HEK293 (cell line): ENCODE results near the gene ATP6V0B.

Experiments used
- BCL11B ChIP-seq: fragments of 450-650 bp; formaldehyde crosslinking; IDR thresholded peaks from 2 replicates; pipeline ENCODE4 v1.5.1; 2016; ENCODE audit warnings: low read depth, missing biosample characterization, missing genetic modification characterization
- GFI1B ChIP-seq: fragments of 450-650 bp; formaldehyde crosslinking; IDR thresholded peaks from 2 replicates; pipeline ENCODE4 v1.5.1; 2016; ENCODE audit warnings: missing biosample characterization, missing genetic modification characterization
- MZF1 ChIP-seq: fragments of 450-650 bp; formaldehyde crosslinking; IDR thresholded peaks from 2 replicates; pipeline ENCODE4 v1.5.1; 2017; ENCODE audit warnings: missing biosample characterization, missing genetic modification characterization, borderline replicate concordance
- OVOL3 ChIP-seq: fragments of 450-650 bp; formaldehyde crosslinking; IDR thresholded peaks from 2 replicates; pipeline ENCODE4 v1.5.1; 2016; ENCODE audit warnings: missing biosample characterization, missing genetic modification characterization
- SCRT1 ChIP-seq: fragments of 450-650 bp; formaldehyde crosslinking; IDR thresholded peaks from 2 replicates; pipeline ENCODE4 v1.5.1; 2016; ENCODE audit warnings: missing biosample characterization, missing genetic modification characterization, borderline replicate concordance
- SP2 ChIP-seq: fragments of 450-650 bp; formaldehyde crosslinking; IDR thresholded peaks from 2 replicates; pipeline ENCODE4 v1.5.1; 2016; ENCODE audit warnings: missing biosample characterization, missing genetic modification characterization
- ZBTB20 ChIP-seq: fragments of 450-650 bp; formaldehyde crosslinking; IDR thresholded peaks from 2 replicates; pipeline ENCODE4 v1.5.1; 2016; ENCODE audit warnings: missing biosample characterization, missing genetic modification characterization
- ZBTB21 ChIP-seq: fragments of 450-650 bp; formaldehyde crosslinking; IDR thresholded peaks from 2 replicates; pipeline ENCODE4 v1.5.1; 2017; ENCODE audit warnings: missing biosample characterization, missing genetic modification characterization
- ZBTB48 ChIP-seq: fragments of 450-650 bp; formaldehyde crosslinking; IDR thresholded peaks from 2 replicates; pipeline ENCODE4 v1.5.1; 2016; ENCODE audit warnings: missing biosample characterization, missing genetic modification characterization
- ZBTB7A ChIP-seq: fragments of 450-650 bp; formaldehyde crosslinking; IDR thresholded peaks from 2 replicates; pipeline ENCODE4 v1.5.1; 2016; ENCODE audit warnings: low read depth, missing biosample characterization, missing genetic modification characterization
- ZNF16 ChIP-seq: fragments of 450-650 bp; formaldehyde crosslinking; IDR thresholded peaks from 2 replicates; pipeline ENCODE4 v1.5.1; 2016; ENCODE audit warnings: low read depth, missing biosample characterization, missing genetic modification characterization
- ZNF175 ChIP-seq: fragments of 450-650 bp; formaldehyde crosslinking; IDR thresholded peaks from 2 replicates; pipeline ENCODE4 v1.5.1; 2016; ENCODE audit warnings: missing biosample characterization, missing genetic modification characterization
- ZNF184 ChIP-seq: fragments of 450-650 bp; IDR thresholded peaks from 2 replicates; pipeline ENCODE4 v1.5.1; 2018; ENCODE audit warnings: missing biosample characterization, mild to moderate bottlenecking, missing genetic modification characterization
- ZNF19 ChIP-seq: fragments of 450-650 bp; formaldehyde crosslinking; IDR thresholded peaks from 2 replicates; pipeline ENCODE4; 2016; ENCODE audit warnings: missing biosample characterization, missing genetic modification characterization, low read depth
- ZNF211 ChIP-seq: fragments of 450-650 bp; formaldehyde crosslinking; IDR thresholded peaks from 2 replicates; pipeline ENCODE4 v1.5.1; 2016; ENCODE audit warnings: low read depth, missing biosample characterization, missing genetic modification characterization
- ZNF221 ChIP-seq: fragments of 450-650 bp; formaldehyde crosslinking; IDR thresholded peaks from 2 replicates; pipeline ENCODE4 v1.5.1; 2017; ENCODE audit warnings: missing biosample characterization, missing genetic modification characterization, borderline replicate concordance
- ZNF311 ChIP-seq: fragments of 450-650 bp; formaldehyde crosslinking; IDR thresholded peaks from 2 replicates; pipeline ENCODE4 v1.5.1; 2017; ENCODE audit warnings: missing biosample characterization, missing genetic modification characterization, borderline replicate concordance
- ZNF366 ChIP-seq: fragments of 450-650 bp; formaldehyde crosslinking; conservative IDR thresholded peaks from 2 replicates; pipeline ENCODE4 v1.5.1; 2016; ENCODE audit warnings: missing biosample characterization, missing genetic modification characterization
- ZNF37A ChIP-seq: fragments of 450-650 bp; IDR thresholded peaks from 2 replicates; pipeline ENCODE4 v1.5.1; 2018; ENCODE audit warnings: missing biosample characterization, missing genetic modification characterization
- ZNF433 ChIP-seq: fragments of 450-650 bp; formaldehyde crosslinking; IDR thresholded peaks from 2 replicates; pipeline ENCODE4 v1.5.1; 2016; ENCODE audit warnings: missing biosample characterization, missing genetic modification characterization, low read depth
- ZNF473 ChIP-seq: fragments of 450-650 bp; formaldehyde crosslinking; IDR thresholded peaks from 2 replicates; pipeline ENCODE4 v1.5.1; 2017; ENCODE audit warnings: missing biosample characterization, missing genetic modification characterization
- ZNF510 ChIP-seq: fragments of 450-650 bp; formaldehyde crosslinking; IDR thresholded peaks from 2 replicates; pipeline ENCODE4 v1.5.1; 2018; ENCODE audit warnings: mild to moderate bottlenecking, missing genetic modification characterization, missing biosample characterization; ENCODE audit not compliant: insufficient replicate concordance
- ZNF544 ChIP-seq: fragments of 450-650 bp; formaldehyde crosslinking; IDR thresholded peaks from 2 replicates; pipeline ENCODE4 v1.5.0; 2017; ENCODE audit warnings: missing biosample characterization, missing genetic modification characterization
- ZNF548 ChIP-seq: fragments of 450-650 bp; formaldehyde crosslinking; IDR thresholded peaks from 2 replicates; pipeline ENCODE4 v1.5.1; 2016; ENCODE audit warnings: missing biosample characterization, missing genetic modification characterization
- ZNF558 ChIP-seq: fragments of 450-650 bp; formaldehyde crosslinking; IDR thresholded peaks from 2 replicates; pipeline ENCODE4 v1.5.1; 2016; ENCODE audit warnings: missing biosample characterization, missing genetic modification characterization
- ZNF560 ChIP-seq: fragments of 450-650 bp; formaldehyde crosslinking; IDR thresholded peaks from 2 replicates; pipeline ENCODE4 v1.5.1; 2017; ENCODE audit warnings: missing biosample characterization, missing genetic modification characterization, borderline replicate concordance
- ZNF585B ChIP-seq: fragments of 450-650 bp; formaldehyde crosslinking; IDR thresholded peaks from 2 replicates; pipeline ENCODE4 v1.5.1; 2016; ENCODE audit warnings: missing biosample characterization, missing genetic modification characterization
- ZNF596 ChIP-seq: fragments of 450-650 bp; IDR thresholded peaks from 2 replicates; pipeline ENCODE4 v1.5.0; 2018; ENCODE audit warnings: missing biosample characterization, mild to moderate bottlenecking, missing genetic modification characterization, moderate library complexity
- ZNF624 ChIP-seq: fragments of 450-650 bp; formaldehyde crosslinking; IDR thresholded peaks from 2 replicates; pipeline ENCODE4 v1.5.1; 2017; ENCODE audit warnings: missing biosample characterization, missing genetic modification characterization
- ZNF639 ChIP-seq: fragments of 450-650 bp; formaldehyde crosslinking; IDR thresholded peaks from 2 replicates; pipeline ENCODE4 v1.5.1; 2016; ENCODE audit warnings: missing biosample characterization, missing genetic modification characterization
- ZNF792 ChIP-seq: fragments of 450-650 bp; formaldehyde crosslinking; IDR thresholded peaks from 2 replicates; pipeline ENCODE4 v1.5.1; 2016; ENCODE audit warnings: missing biosample characterization, missing genetic modification characterization
- ZSCAN23 ChIP-seq: fragments of 450-650 bp; formaldehyde crosslinking; IDR thresholded peaks from 2 replicates; pipeline ENCODE4 v1.5.1; 2016; ENCODE audit warnings: missing biosample characterization, missing genetic modification characterization
- ZSCAN30 ChIP-seq: fragments of 450-650 bp; IDR thresholded peaks from 2 replicates; pipeline ENCODE4 v1.5.1; 2018; ENCODE audit warnings: missing biosample characterization, mild to moderate bottlenecking, missing genetic modification characterization, moderate library complexity
- ZXDB ChIP-seq: fragments of 450-650 bp; formaldehyde crosslinking; IDR thresholded peaks from 2 replicates; pipeline ENCODE4 v1.5.1; 2016; ENCODE audit warnings: missing biosample characterization, missing genetic modification characterization
- TF ChIP-seq, protein P1 (sequence below): fragments of 450-650 bp; formaldehyde crosslinking; IDR thresholded peaks from 2 replicates; pipeline ENCODE4 v1.5.1; 2017; ENCODE audit warnings: missing biosample characterization, missing genetic modification characterization
- TF ChIP-seq, protein P2 (sequence below): fragments of 450-650 bp; formaldehyde crosslinking; IDR thresholded peaks from 2 replicates; pipeline ENCODE4 v1.5.1; 2016; ENCODE audit warnings: missing biosample characterization, missing genetic modification characterization

Gene ATP6V0B

DNA sequence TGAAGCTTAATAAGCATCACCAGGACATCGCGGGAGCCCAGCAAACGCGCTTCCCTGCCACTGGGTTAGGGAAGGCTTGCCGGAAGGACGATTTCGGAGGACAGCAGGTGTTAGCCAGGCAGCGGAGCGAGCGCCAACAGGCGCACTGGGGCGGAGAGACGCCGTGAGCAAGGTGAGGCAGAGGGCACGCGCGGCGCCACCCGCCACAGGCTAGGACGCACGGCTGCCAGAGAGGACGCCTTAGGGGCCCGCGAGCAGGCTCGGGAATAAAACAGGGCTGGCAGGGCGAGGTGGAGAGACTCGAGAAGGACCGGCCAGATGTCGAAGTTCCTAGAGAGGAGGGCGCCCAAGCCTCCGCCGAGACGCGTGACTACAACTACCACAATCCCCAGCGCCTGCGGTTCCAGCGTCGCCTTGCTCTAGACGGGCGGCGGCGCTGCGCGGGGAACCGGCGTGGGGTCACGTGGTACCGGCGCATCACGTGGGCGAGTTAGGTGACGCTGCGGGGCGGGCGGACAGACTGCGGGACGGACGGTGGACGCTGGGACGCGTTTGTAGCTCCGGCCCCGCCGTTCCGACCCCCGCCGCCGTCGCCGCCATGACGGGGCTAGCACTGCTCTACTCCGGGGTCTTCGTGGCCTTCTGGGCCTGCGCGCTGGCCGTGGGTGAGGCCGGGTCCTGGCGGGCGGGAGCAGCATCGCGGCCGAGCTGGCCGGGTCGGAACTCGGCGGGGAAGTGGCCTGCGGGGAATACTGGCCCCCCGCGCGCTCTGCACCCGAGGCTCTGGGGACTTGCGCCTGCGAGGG lies at the start of gene ATP6V0B (continued):
- TF ChIP-seq ZNF560 (no peak), ZNF221 (tag by site-specific recombination) (no peak), ZBTB7A (tag by site-specific recombination) (no peak), ZNF433 (tag by site-specific recombination) (no peak), GFI1B (tag by site-specific recombination) (no peak), ZNF473 (tag by site-specific recombination) (no peak), ZNF366 (0 out of 2 replicates have a peak, but pooled peaks have one; percentile 7), ZNF544 (tag by site-specific recombination) (no peak), SP2 (tag by site-specific recombination) (peak; percentile 71), ZBTB21 (tag by site-specific recombination) (no peak), ZNF184 (tag by site-specific recombination) (no peak), ZNF175 (tag by site-specific recombination) (no peak), ZNF311 (no peak), ZNF37A (tag by site-specific recombination) (no peak), ZNF510 (tag by site-specific recombination) (no peak), OVOL3 (tag by site-specific recombination) (no peak), MZF1 (no peak), ZNF792 (tag by site-specific recombination) (no peak), ZNF211 (tag by site-specific recombination) (no peak), ZNF16 (tag by site-specific recombination) (no peak), ZNF596 (tag by site-specific recombination) (no peak), ZNF19 (tag by site-specific recombination) (no peak), SCRT1 (tag by site-specific recombination) (peak; percentile 60), ZBTB48 (tag by site-specific recombination) (peak; percentile 56), ZNF639 (tag by site-specific recombination) (no peak; the same call in 1 of the 2 replicates), ZBTB20 (tag by site-specific recombination) (peak; percentile 82), BCL11B (no peak), ZNF558 (no peak), ZXDB (tag by site-specific recombination) (peak; percentile 74; the same call in 1 of the 2 replicates), ZSCAN30 (tag by site-specific recombination) (0 out of 2 replicates have a peak, but pooled peaks have one; percentile 5), ZNF548 (no peak), ZSCAN23 (no peak), ZNF624 (tag by site-specific recombination) (no peak), ZNF585B (tag by site-specific recombination) (no peak)
- TF ChIP-seq, protein P1, sequence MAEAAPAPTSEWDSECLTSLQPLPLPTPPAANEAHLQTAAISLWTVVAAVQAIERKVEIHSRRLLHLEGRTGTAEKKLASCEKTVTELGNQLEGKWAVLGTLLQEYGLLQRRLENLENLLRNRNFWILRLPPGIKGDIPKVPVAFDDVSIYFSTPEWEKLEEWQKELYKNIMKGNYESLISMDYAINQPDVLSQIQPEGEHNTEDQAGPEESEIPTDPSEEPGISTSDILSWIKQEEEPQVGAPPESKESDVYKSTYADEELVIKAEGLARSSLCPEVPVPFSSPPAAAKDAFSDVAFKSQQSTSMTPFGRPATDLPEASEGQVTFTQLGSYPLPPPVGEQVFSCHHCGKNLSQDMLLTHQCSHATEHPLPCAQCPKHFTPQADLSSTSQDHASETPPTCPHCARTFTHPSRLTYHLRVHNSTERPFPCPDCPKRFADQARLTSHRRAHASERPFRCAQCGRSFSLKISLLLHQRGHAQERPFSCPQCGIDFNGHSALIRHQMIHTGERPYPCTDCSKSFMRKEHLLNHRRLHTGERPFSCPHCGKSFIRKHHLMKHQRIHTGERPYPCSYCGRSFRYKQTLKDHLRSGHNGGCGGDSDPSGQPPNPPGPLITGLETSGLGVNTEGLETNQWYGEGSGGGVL = 0 out of 2 replicates have a peak, but pooled peaks have one; percentile 20
- TF ChIP-seq, protein P2, sequence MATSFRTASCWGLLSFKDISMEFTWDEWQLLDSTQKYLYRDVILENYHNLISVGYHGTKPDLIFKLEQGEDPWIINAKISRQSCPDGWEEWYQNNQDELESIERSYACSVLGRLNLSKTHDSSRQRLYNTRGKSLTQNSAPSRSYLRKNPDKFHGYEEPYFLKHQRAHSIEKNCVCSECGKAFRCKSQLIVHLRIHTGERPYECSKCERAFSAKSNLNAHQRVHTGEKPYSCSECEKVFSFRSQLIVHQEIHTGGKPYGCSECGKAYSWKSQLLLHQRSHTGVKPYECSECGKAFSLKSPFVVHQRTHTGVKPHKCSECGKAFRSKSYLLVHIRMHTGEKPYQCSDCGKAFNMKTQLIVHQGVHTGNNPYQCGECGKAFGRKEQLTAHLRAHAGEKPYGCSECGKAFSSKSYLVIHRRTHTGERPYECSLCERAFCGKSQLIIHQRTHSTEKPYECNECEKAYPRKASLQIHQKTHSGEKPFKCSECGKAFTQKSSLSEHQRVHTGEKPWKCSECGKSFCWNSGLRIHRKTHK = no peak
